ENCODE measurements around the gene POLR3G. TPM values are rescaled to one million over a fixed set of nuclear protein-coding genes. Genes with fewer than 3 reads are reported as not detected.

Gene POLR3G
- total RNA-seq, 1 experiment from 2014 or later = 73.6 TPM

DNA sequence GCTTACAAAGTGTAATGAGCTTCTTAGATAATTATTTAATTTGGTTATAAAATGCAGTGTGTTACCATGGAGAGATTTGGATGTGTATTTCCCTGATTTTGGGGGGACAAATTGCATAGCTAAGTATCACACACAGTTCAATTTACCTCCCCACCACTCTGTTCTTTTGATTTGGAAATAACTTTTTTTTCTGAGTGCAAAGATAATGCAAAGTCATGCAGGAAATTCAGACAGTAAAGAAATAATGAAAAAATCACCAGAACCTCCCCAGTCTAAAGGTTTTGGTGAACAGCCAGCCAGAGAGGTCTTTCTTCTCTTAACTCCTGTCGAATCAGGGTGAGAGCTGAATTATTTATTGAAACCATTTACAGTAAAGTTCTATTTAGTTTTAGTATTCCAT, 87.1 kb downstream of the POLR3G start:
- H3T11ph ChIP-seq (ENCODE audit: low read length) = no peak overlapping the region
- no peak overlapping the region for H2BK15ac ChIP-seq (ENCODE audit: low read depth, low read length)
- H2BK5ac ChIP-seq (ENCODE audit: insufficient read length, low read length) = no peak overlapping the region
- Mint-ChIP-seq H3K36me3 (ENCODE audit: insufficient read depth in 1 of 3, low read depth in 3 of 3) (peaks cover 0 to 14% (median 13%) of the 10 kb centered on the region in 3 experiments; a peak in 6 of 7 replicates), H3K4me3 (peak overlapping the region in 1 of 2 experiments; percentile 93; a peak in 3 of 5 replicates), H3K27me3 (ENCODE audit: low read depth) (no peaks in the 10 kb centered on the region), H3K9me3 (peaks cover 11 to 19% of the 10 kb centered on the region in 2 experiments), H3K27ac (peak overlapping the region; percentile 19 to 97 (median 94); a peak in 4 of 7 replicates), H3K4me1 (peaks cover 67 to 69% of the 10 kb centered on the region in 2 experiments)
- no peak overlapping the region for H4K5ac ChIP-seq (ENCODE audit: insufficient read length, low read depth, low read length)
- peaks cover 11% of the 10 kb centered on the region; the same call in 1 of the 2 replicates for H3K4me1 ChIP-seq (ENCODE audit: insufficient read depth, low read length)
- peak overlapping the region; percentile 15 for H3K4me2 ChIP-seq (ENCODE audit: insufficient read depth, insufficient read length, low read length)
- no peaks in the 10 kb centered on the region for H3K27me3 ChIP-seq (ENCODE audit: insufficient read depth, low read length)
- no peak overlapping the region for H3K56ac ChIP-seq (ENCODE audit: insufficient read length, low read depth, low read length)
- H3K9ac ChIP-seq (ENCODE audit: extremely low read depth, insufficient read length, low read length) = no peak overlapping the region
- H3K23me2 ChIP-seq (ENCODE audit: insufficient read length, low read depth, low read length, poor library complexity, severe bottlenecking) = peaks cover 4% of the 10 kb centered on the region
- H3K18ac ChIP-seq (ENCODE audit: insufficient read length, low read depth, low read length) = no peak overlapping the region
- no peak overlapping the region for H2BK20ac ChIP-seq (ENCODE audit: low read depth, low read length, poor library complexity, severe bottlenecking)
- no peak overlapping the region for H3K27ac ChIP-seq (ENCODE audit: insufficient read length, low read depth, low read length)
- DNase-seq = no peak
- no peaks in the 10 kb centered on the region for H3K79me1 ChIP-seq (ENCODE audit: insufficient read depth, low read depth, low read length, poor library complexity, severe bottlenecking)
- no peak overlapping the region for H3K23ac ChIP-seq (ENCODE audit: insufficient read length, low read depth, low read length)
- H3K4ac ChIP-seq (ENCODE audit: low read depth, low read length) = no peak overlapping the region
- peaks cover 22% of the 10 kb centered on the region; the same call in 1 of the 2 replicates for H3K79me2 ChIP-seq (ENCODE audit: insufficient read depth, low read length)
- no CpG with 5 or more reads among the region's 1 CpG for WGBS (ENCODE audit: extremely low coverage, insufficient read length, low lambda C conversion rate)
- H4K8ac ChIP-seq (replicated peaks; ENCODE audit: insufficient read length, low read depth, low read length) = no peak overlapping the region
- no peak overlapping the region for H3K14ac ChIP-seq (ENCODE audit: insufficient read depth, low read length)
- no peaks in the 10 kb centered on the region for H3K9me3 ChIP-seq (ENCODE audit: control insufficient read depth, low read depth, low read length)
- no peak overlapping the region for H2AFZ ChIP-seq (ENCODE audit: low read length)
- no peak overlapping the region for H2BK120ac ChIP-seq (ENCODE audit: low read depth, low read length, poor library complexity, severe bottlenecking)
- H4K20me1 ChIP-seq (ENCODE audit: control insufficient read depth, insufficient read depth, insufficient read length) = no peaks in the 10 kb centered on the region
- TF ChIP-seq, protein P1, sequence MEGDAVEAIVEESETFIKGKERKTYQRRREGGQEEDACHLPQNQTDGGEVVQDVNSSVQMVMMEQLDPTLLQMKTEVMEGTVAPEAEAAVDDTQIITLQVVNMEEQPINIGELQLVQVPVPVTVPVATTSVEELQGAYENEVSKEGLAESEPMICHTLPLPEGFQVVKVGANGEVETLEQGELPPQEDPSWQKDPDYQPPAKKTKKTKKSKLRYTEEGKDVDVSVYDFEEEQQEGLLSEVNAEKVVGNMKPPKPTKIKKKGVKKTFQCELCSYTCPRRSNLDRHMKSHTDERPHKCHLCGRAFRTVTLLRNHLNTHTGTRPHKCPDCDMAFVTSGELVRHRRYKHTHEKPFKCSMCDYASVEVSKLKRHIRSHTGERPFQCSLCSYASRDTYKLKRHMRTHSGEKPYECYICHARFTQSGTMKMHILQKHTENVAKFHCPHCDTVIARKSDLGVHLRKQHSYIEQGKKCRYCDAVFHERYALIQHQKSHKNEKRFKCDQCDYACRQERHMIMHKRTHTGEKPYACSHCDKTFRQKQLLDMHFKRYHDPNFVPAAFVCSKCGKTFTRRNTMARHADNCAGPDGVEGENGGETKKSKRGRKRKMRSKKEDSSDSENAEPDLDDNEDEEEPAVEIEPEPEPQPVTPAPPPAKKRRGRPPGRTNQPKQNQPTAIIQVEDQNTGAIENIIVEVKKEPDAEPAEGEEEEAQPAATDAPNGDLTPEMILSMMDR (conservative IDR thresholded peaks at IDR 0.05) = no peak
- no peak overlapping the region for H2AK5ac ChIP-seq (ENCODE audit: insufficient read length, low read length)
- H4K91ac ChIP-seq (ENCODE audit: insufficient read length, low read depth, low read length) = no peak overlapping the region
- no peak overlapping the region for H2BK12ac ChIP-seq (ENCODE audit: insufficient read length, low read depth, low read length)
